ENCODE data around the gene NANOS2. TPM values are rescaled to one million over a fixed set of nuclear protein-coding genes. Genes with fewer than 3 reads are reported as not detected.

NANOS2 gene
- 0.07 TPM in 1 of 2 replicates, not detected in the other for total RNA-seq (2014; rRNA removed; shearing (Covaris generic))

DNA sequence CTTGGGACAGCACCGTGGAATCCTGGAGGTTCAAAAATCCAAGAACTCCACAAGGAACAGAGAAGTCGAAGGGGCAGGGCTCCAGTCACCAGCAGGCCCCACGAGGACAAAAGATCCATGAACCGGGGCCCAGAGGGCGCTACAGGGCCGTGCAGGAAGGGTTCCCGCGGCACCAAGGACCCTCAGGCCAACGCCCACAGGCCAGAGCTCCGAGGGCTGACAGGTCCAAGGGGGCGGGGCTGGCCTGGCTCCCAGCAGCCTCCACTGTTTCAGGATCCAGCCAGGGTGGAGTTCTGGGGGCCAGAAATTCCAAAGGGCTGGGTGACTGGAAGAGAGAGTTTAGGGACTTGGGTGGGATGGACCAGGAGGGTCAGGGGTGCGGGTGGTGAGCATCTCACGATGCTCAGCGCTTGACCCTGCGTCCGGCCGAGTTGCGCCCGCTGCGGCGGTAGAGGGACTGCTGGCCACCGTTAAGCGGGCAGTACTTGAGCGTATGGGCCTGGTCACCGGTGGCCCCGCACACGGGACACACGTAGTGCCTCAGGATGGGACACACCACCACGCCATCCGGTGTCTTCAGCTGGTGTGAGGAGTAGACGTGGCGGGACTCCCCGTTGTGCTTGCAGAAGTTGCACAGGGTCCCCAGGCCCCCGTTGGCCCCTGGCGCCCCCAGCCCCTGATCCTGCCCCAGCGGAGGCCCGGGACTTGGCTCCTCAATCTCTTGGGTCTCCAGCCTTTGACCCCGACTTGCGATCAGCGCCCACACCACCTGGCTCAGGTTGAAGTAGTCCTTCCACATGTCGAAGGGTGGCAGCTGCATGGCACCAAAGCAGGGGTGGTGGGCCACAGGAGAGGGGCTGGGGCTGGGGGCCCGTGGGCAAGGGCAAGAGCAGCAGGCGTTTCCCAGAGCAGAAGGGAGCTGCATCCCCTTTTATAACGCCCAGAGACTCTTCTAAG lies at the start of gene NANOS2:
TSS of gene NANOS2 (minus strand) at position 905 of the 957 bp plus-strand sequence. CDS start at position 820, 85 bp downstream.
- in situ Hi-C loops (cut with HindIII; ENCODE audit: low sequenced_read_pairs): no loop called here
- peak; percentile 26 for DNase-seq (ENCODE audit: low spot score)

DNA sequence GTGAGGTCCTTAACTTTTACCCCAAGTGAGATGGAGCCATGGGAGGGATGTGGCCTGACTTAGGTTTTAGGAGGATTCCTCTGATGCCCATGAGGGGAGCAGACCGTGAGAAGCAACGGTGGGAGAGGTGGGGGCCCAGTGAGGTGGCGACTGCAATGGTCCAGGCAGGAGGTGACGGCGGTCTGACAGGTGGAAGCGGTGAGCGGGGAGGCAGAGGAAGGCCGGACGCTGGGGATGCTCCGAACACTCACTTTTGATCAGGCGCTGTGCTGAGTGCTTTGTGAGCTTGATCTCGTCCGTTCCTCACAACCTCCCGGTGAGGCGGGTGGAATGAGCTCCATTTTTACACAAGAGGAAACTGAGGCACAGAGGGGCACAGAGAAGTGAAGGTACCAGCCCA lies 47.4 kb upstream of the NANOS2 start:
- no peak for DNase-seq (ENCODE audit: low spot score)
- in situ Hi-C loops (cut with HindIII; ENCODE audit: low sequenced_read_pairs): no loop called here

DNA sequence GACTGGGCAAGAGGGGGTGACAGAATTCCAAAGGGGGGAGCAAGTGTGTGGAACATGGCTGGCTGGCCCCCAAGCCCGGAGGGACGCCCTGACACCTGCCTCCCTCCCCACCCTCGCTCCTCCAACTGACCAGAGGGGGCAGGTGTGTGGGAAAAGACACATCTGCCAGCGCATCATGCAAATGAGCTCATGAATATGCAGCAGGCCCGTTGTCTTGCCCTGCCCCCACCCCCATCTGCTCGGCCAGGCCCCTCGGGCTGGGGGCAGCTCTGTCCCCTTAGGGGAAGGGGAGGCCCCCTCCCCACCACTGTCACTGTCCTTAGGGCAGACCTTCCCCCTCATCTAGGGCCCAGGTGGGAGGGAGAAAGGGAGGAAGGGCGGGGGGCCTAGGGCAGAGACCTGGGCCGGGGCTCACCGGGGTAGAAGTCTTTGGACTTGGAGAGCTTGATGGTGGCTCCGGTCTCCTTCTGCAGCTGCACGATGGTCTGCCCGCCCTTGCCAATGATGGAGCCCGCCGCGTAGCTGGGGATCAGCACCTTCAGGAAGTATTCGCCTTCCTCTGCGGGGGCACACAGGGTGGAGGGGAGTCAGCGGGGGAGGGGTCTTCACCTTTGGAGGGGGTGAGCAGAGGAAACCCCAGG lies 46.1 kb upstream of the NANOS2 start:
- in situ Hi-C loops (cut with HindIII; ENCODE audit: low sequenced_read_pairs): no loop called here
- no peak for DNase-seq (ENCODE audit: low spot score)

DNA sequence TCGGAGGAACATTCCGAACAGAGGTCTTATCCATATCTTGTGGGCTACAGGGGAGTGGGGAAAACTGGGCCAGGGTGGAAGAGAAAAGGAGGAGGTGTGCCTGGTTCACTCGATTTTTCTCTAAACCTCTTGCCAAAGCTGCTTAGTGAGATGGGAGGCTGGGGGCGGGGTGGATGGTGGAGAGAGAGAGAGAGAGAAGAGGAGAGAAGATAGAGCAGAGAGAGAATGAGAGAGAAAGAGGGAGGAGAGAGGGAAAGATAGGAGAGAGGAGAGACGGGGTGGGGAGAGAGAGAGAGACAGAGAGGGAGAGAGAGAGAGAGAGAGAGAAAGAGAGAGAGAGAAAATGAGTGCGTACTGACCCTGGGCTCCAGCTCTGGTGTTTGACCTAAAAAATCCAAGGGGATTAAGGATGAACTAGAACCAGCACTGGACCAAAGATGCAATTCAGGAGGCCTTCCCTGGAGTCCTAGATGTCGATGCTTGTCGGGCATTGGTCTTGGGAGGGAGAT lies 45.0 kb upstream of the NANOS2 start:
- in situ Hi-C loops (cut with HindIII; ENCODE audit: low sequenced_read_pairs): no loop called here
- DNase-seq (ENCODE audit: low spot score): no peak

DNA sequence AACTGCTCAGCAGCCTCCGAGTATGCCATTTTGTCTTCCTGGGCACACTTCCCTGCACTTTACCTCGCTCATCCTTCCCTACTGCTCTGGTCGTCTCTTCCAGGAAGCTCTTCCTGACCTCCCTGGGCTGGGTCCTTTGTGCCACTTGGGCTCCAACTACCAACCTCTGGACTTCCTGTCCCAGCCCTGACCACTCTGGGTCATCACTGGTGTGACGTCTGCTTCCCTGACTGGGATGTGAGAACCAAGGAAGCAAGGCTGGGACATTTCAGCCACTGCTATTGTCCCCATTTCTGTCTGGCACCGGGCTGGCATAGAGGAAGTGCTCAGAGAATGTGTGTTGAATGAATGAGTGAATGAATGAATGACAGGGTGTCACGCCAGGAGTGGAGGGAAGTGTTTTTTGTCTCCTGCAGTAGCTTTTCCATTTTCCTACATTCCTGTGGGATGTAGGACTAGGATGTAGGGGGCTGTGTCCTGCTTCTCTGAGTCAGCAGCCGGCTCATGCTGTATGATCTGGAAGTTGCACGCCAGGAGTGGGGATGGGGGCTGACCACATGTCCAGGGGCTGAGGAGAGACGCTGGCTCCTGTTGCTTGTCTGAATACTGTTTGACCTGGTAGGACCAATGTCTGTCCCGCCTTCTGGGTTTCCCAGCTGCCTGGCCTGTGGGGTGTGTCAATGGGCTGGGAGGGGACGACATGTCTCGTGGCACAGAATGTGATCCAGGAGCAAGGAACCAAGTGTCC lies 44.4 kb upstream of the NANOS2 start:
- no peak for DNase-seq (ENCODE audit: low spot score)
- in situ Hi-C loops (cut with HindIII; ENCODE audit: low sequenced_read_pairs): no loop called here

DNA sequence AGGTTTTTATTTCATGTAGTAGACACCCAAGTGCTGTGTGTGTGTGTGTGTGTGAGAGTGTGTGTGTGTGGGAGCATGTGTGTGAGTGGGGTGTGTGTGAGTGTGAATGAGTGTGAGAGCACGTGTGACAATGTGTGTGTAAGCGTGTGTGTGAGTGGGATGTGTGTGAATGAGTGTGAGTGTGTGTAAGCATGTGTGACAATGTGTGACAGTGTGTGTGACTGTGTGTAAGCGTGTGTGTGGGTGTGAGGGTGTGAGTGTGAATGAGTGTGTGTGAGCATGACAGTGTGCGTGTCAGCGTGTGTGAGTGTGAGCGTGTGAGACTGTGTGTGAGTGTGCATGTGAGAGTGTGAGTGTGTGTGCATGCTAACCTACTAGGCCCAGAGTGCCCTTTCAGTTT lies 43.7 kb upstream of the NANOS2 start:
- in situ Hi-C loops (cut with HindIII; ENCODE audit: low sequenced_read_pairs): no loop called here
- no peak for DNase-seq (ENCODE audit: low spot score)

DNA sequence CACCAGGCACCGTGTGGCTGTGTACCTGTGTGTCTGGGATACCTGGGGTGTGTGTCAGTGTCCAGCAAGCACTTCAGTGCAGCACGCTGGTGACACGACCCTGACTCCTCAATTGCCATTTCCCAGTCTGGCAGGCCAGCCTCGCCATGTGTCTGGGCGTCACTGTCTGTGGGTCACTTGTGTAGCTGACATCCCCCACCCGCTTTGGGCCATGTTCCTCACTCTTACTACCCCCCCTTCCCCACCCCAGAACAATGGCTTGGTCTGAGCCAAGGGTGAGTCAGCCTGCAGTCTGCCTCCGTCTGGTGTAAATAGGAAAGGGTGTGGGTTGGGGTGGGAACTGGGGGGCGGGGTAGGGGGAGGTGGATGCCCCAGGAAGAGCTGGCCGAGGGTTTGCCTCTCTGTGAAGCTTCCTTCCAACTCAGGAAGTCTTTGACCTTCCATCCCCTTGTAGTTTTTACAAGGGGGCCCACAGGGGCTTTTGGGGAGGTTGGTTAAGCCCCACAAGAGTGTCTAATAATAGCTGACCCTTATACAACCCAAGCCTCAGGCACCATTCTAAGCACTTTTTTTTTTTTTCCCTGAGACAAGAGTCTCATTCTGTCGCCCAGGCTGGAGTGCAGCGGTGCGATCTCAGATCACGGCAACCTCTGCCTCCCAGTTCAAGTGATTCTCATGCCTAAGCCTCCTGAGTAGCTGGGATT lies 41.5 kb upstream of the NANOS2 start:
- in situ Hi-C loops (cut with HindIII; ENCODE audit: low sequenced_read_pairs): no loop called here
- no peak for DNase-seq (ENCODE audit: low spot score)

DNA sequence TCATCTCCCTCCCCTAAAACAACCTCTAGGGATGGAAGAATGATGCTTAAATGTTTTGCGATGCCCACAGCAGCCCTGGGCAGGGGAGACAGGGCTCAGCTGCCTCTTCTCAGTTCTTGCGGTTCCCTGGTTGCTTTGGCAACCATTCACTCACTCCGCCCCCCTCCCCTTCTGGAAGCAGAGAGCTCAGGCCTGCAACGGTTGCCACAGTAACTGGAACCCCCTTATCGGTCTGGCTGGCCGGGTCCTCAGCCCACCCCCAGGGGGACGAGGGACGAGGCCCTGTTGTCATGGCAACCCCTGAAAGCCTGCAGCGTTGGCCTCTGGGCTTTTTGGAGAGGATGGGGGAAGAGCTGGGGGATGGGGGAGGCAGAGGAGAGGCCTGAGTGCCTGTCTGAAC lies 39.6 kb upstream of the NANOS2 start:
- no peak for DNase-seq (ENCODE audit: low spot score)
- in situ Hi-C loops (cut with HindIII; ENCODE audit: low sequenced_read_pairs): no loop called here

DNA sequence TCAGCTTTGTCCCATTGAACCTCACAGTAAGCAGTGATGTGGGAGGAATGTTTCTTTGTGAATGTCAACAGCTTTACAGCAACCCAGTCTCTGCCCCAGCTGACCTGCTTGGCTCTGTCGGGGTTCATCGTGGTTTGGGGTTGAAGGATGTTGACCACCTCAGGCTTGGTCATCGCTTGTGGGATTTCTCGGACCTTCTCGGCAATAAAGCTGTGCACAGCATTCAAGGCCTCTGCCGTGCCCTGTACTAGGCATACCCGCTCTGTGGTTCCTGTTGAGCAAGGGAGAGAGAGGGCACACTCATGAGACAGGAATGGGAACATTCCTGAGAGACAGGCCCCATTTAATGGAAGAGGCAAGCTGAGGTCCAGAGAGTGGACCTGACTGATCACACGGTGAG lies 39.1 kb upstream of the NANOS2 start:
- no peak for DNase-seq (ENCODE audit: low spot score)
- in situ Hi-C loops (cut with HindIII; ENCODE audit: low sequenced_read_pairs): no loop called here

DNA sequence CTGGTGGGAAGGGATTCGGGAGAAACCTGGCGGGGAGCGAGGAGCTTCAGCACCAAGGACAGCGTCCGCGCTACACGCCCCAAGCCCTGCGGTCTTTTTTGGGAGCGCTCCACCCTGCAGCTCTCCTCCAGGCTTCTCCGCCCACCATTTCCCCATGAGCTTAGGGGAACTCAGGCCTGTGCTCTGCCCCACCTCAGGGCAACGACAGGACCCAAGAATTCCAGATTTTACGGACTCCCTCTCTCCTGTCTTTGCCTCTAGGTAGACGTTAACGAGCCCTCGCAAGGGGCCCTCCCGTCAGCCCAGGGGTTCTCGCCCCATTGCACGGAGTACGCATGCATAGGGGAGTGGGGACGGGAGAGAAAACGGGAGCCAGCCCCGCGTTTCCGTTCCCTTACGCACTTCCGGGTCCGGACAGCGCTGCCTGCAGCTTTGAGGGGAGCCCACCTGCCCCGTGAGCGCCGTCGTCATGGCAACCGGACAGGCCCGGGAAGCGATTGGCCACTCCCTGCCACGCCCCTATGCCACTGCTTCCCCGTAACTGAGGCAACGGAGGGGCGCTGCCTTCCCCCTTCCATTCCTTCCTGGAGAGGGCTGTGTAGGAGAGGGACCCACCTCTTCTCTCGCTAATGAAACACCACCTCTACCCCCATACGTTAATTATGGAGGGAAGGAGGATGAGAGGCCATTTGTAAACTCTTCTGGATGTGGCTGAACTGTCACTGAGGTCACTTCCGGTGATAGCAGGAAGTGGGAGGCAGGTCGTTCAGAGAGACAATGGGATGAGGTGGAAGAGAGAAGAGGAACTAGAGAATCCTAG lies 38.3 kb upstream of the NANOS2 start:
- peak; percentile 45 for DNase-seq (ENCODE audit: low spot score)
- in situ Hi-C loops (cut with HindIII; ENCODE audit: low sequenced_read_pairs): no loop called here

DNA sequence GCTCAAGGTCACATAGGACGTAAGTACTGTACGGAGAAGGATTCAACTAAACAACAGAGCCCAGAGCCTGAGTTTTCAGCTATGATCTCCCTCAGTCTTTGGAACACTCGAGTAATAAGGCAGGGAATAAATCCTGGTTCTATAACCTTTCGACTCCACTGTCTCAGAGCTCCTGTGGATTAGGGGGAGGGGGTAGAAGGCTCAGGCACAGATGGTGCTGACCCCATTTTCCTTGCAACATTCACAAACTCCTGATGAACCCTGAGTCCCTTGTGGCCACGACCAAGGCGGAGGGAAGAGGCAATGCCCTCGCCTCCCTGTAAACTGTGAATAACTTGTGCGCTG lies 37.7 kb upstream of the NANOS2 start:
- no peak for DNase-seq (ENCODE audit: low spot score)
- in situ Hi-C loops (cut with HindIII; ENCODE audit: low sequenced_read_pairs): no loop called here

DNA sequence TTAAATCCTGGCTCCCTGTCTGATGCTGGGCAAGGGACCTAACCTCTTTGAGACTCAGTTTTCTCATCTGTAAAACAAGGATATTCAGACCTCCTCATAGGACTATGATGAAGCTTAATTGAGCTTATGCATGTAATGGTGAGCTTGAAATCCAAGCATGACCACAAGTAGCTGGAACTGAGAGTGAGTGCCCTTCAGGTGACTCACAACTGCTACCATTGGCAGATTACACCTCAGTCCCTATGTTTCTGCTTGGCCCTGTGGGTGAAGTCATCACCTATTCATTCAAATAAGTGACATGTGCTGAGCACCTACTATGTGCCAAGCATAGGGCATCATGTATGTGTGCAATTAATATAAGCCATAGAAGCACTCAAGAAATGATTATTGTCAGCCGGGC lies 33.3 kb upstream of the NANOS2 start:
- no peak for DNase-seq (ENCODE audit: low spot score)
- in situ Hi-C loops (cut with HindIII; ENCODE audit: low sequenced_read_pairs): no loop called here

DNA sequence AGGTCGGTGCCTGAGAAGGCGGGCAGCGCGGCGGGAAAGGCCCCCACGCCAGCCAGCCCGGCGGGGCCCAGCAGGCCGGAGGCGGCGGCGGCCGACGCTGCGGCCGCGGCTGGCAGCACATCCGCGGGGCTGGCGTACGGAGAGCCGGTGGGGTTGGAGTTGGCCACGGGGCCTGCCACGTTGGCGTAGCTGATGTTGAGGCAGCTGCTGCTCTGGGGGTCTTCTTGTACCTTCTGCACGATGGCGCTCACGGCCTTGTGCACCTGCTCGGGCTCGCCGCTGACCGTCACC lies 25.9 kb upstream of the NANOS2 start:
- no peak for DNase-seq (ENCODE audit: low spot score)
- in situ Hi-C loops (cut with HindIII; ENCODE audit: low sequenced_read_pairs): no loop called here

DNA sequence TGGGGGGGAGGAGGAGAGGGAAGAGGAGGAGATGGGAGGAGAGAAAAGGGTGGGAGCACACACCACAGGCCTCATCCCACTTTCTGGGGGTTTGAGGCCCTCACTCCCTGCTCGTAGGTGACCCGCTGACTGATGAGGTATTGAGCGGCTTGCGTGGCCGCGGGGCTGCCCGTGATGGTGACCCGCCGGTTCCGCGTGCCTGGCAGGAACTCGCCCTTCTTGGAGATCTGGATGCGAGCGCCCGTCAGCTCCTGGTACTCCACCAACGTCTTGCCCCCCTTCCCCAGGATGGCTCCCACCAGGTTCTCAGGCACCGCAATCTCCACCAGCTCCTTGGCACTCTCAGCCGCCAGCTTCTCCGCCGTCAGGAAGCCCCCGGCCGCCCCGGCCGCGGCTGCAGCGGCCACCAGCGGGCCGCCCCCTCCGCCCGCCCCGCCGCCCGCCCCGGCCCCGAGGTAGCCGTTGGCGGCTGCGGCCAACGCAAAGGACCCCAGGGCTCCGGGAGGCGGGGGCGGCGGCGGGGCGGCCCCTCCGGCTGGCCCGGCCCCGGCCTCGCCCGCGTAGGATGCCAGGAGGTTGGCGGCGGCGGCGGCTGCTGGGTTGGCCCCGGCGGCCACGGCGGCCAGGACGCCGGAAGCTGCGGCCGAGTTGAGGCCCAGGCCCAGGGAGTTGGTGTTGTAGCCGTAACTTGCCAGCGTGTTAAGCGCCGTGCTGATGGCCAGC lies 25.4 kb upstream of the NANOS2 start:
- DNase-seq (ENCODE audit: low spot score): no peak
- in situ Hi-C loops (cut with HindIII; ENCODE audit: low sequenced_read_pairs): no loop called here

DNA sequence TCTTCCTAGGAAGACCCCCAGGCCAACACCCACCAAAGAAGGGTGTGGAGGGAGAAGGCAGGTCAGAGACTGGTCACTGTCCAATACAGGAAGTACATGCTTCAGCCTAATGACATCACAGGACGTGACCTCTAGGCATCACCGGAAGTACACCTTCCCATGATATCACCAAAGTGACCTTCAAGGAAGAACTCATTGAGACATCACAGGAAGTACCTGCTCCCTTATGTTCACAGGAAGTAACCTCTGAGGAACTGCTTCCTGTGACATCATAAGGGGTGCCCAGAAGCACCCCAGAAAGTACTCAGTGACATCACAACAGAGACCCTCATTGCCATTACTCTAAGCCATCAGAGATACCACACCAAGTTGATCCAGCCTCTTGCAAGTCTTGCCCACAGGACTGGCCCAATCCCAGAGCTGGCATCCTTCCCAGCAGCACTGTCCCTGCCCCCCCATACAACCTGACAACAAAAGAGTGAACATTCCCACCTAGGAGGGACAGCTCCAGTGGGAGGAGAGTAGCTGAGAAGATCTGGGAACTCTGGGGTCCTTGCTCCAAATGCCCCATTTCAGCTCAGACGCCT lies 24.2 kb upstream of the NANOS2 start:
- DNase-seq (ENCODE audit: low spot score): no peak
- in situ Hi-C loops (cut with HindIII; ENCODE audit: low sequenced_read_pairs): no loop called here

DNA sequence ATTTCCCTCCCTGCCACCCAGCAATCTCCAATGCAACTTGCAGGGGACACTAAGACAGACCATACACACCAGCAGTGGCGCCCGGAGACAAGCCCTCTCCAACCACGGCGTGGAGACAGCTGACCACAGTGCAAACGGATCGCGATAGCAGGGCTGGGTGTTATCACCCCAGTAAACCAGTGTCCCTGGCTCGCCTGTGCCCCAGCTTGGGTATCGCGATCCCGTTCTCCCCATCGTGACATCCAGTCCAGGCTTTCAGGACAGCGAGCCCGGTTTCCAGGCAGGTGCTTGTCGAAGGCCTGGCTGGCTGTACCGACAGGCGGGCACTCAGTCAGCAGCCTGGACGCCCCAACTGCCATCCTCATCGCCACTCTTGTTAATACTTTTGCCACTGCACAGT lies 20.7 kb upstream of the NANOS2 start:
- no peak for DNase-seq (ENCODE audit: low spot score)

DNA sequence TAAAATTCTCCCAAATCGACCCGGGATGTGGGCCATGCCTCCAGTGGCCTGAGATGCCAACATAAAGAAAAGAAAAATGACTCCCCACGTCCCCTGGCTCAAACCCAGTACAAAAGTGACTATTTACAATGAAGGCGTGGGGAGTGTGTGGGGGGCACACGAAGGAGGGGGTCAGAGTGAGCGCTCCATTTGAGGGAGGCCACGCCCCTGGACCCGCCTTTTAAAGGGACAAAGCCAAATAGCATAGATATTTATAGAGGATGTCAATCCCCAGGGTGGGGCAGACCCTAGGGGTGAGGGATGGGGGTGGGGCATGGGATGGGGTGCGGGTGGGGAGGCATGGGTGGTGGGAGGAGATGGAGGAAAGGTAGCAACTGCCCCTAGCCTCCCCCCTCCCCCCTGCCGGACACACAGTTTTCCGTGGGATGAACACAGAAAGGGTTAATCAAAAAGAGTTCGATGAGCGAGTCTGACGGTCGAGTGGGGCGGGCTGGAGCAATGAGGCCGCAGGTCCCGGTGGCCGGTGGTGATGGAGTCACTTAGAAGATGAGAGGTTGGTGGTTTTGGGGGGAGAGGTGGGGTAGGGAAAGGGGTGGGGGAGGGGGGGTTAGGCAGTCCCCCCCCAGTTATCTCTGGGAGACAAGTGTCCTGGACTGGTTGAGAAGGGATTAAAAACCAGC lies 20.1 kb upstream of the NANOS2 start:
- in situ Hi-C loops (cut with HindIII; ENCODE audit: low sequenced_read_pairs): no loop called here
- DNase-seq (ENCODE audit: low spot score): no peak

More for the DNA sequence above, 20.7 kb upstream of the NANOS2 start:
- in situ Hi-C loops (cut with HindIII; ENCODE audit: low sequenced_read_pairs): no loop called here
